ENCODE data around the gene C2orf49. TPM values are rescaled to one million over a fixed set of nuclear protein-coding genes. Genes with fewer than 3 reads are reported as not detected.

C2orf49 gene
- total and polyA plus RNA-seq, 2 donors (not counting 3 experiments of a cell fraction or from before 2014, with no cell fraction given), result 4.6 to 15.0 TPM

DNA sequence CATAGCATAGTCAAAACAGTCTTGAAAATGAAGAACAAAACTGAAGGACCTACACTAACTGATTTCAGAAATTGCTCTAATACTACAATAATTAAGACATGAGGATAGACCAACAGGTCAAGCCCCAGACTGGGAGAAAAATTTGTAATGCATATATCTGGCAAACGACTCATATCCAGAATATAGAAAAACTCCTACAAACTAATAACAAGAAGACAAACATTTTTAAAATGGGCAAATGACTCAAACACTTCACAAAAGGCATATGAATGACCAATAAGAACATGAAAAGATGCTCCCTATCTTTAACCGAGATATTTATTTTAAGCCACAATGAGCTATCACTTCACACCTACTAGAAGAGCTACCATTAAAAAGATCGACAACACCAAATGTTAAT, 22.0 kb upstream of the C2orf49 start:
- H3K79me2 ChIP-seq (ENCODE audit: control insufficient read depth, insufficient read depth, low read length), result peaks cover 71% of the 10 kb centered on the region
- POLR2A ChIA-PET, result no interaction called here
- H3K9me1 ChIP-seq (replicated peaks; ENCODE audit: control insufficient read depth, extremely low read depth, insufficient read depth, low read length), result no peaks in the 10 kb centered on the region
- intact Hi-C loops (cut with micrococcal nuclease), result no loop called here
- H4K20me1 ChIP-seq (replicated peaks; ENCODE audit: control insufficient read depth, extremely low read depth, insufficient read depth, low read length), result peaks cover 4% of the 10 kb centered on the region
- CTCF ChIA-PET, result interaction anchor here (1.0 to 3.0 kb wide), 2 partner anchors 21 to 27 kb away, joined by 3 to 10 read pairs; no protein-coding TSS in a partner anchor
- no peak overlapping the region for H3K27ac ChIP-seq (ENCODE audit: insufficient read depth, low read depth, low read length)
- H3K4me1 ChIP-seq (ENCODE audit: control insufficient read depth, extremely low read depth, insufficient read depth, low read length), result peaks cover 7% of the 10 kb centered on the region
- no peak overlapping the region for H3K4me3 ChIP-seq (replicated peaks in 1 of 3; ENCODE audit: insufficient read depth in 1 of 3, low read depth in 1 of 3, low read length in 3 of 3)
- dilution Hi-C loops (cut with MboI; ENCODE audit: extremely low pct_ligation_motif_present, low sequenced_read_pairs), result no loop called here
- H3K9me3 ChIP-seq (replicated peaks; ENCODE audit: control insufficient read depth, insufficient read depth, low read length), result no peaks in the 10 kb centered on the region
- DNase-seq (ENCODE audit: low read depth, low spot score) (no peak), FAIRE-seq (no peak)
- no peak overlapping the region for H2AFZ ChIP-seq (ENCODE audit: low read depth, low read length)
- no peaks in the 10 kb centered on the region for H3K27me3 ChIP-seq (ENCODE audit: control insufficient read depth in 2 of 2, insufficient read depth in 2 of 2, low read length in 2 of 2)
- no peaks in the 10 kb centered on the region for H3K36me3 ChIP-seq (ENCODE audit: control insufficient read depth in 2 of 2, extremely low read depth in 1 of 2, insufficient read depth in 2 of 2, low read length in 2 of 2)
- no peak overlapping the region for H3K9ac ChIP-seq (replicated peaks; ENCODE audit: extremely low read depth, insufficient read depth, low read length)
- H3K4me2 ChIP-seq (ENCODE audit: insufficient read depth, low read length), result no peak overlapping the region
- no TSS peak for BruUV-seq (replicated peaks)
- no peak for TF ChIP-seq POLR2A (IDR thresholded peaks at IDR 0.05; ENCODE audit: low read depth, low read length)
- no peak for TF ChIP-seq GATA2 (IDR thresholded peaks at IDR 0.05; ENCODE audit: insufficient read depth, insufficient read length, low read depth, low read length)
- TF ChIP-seq, protein P1, sequence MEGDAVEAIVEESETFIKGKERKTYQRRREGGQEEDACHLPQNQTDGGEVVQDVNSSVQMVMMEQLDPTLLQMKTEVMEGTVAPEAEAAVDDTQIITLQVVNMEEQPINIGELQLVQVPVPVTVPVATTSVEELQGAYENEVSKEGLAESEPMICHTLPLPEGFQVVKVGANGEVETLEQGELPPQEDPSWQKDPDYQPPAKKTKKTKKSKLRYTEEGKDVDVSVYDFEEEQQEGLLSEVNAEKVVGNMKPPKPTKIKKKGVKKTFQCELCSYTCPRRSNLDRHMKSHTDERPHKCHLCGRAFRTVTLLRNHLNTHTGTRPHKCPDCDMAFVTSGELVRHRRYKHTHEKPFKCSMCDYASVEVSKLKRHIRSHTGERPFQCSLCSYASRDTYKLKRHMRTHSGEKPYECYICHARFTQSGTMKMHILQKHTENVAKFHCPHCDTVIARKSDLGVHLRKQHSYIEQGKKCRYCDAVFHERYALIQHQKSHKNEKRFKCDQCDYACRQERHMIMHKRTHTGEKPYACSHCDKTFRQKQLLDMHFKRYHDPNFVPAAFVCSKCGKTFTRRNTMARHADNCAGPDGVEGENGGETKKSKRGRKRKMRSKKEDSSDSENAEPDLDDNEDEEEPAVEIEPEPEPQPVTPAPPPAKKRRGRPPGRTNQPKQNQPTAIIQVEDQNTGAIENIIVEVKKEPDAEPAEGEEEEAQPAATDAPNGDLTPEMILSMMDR (IDR thresholded peaks at IDR 0.05; ENCODE audit: extremely low read depth in 1 of 2, insufficient read depth in 1 of 2, low read depth in 1 of 2, low read length in 2 of 2), result no peak
- TF ChIP-seq POLR2AphosphoS5 (IDR thresholded peaks at IDR 0.05; ENCODE audit: insufficient read depth, low read depth, low read length), result no peak
- no peak for TF ChIP-seq JUN (IDR thresholded peaks at IDR 0.05; ENCODE audit: borderline replicate concordance, insufficient read depth, insufficient read length, low read depth)
- no peak for TF ChIP-seq FOS (IDR thresholded peaks at IDR 0.05; ENCODE audit: borderline replicate concordance, insufficient read depth, low read length)
- TF ChIP-seq, protein P2, sequence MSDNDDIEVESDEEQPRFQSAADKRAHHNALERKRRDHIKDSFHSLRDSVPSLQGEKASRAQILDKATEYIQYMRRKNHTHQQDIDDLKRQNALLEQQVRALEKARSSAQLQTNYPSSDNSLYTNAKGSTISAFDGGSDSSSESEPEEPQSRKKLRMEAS (IDR thresholded peaks at IDR 0.05; ENCODE audit: insufficient read depth, insufficient read length), result no peak
- no peak for TF ChIP-seq MYC (IDR thresholded peaks at IDR 0.05; ENCODE audit: low read depth, low read length)
- no peak for TF ChIP-seq EZH2 (IDR thresholded peaks at IDR 0.05; ENCODE audit: borderline replicate concordance, low read depth, low read length, severe bottlenecking)

Data from endothelial cell of umbilical vein (primary cell).